DND-41 (cell line): Measurements from ENCODE around the gene ROBO2.

Source experiments
- ATAC-seq: fragments of 200-7000 bp; cut with Tn5 transposase; 3 replicates; pipeline ENCODE4 v1.9.1; 2021; ENCODE audit warnings: low read depth; ENCODE audit not compliant: insufficient read depth
- DNase-seq: peaks from one replicate; pipeline ENCODE4 v3.0.0-alpha.2; 2020
- H2AFZ ChIP-seq: 2 replicates; pipeline ENCODE4 v1.6.0; 2012; ENCODE audit warnings: low read depth, low read length
- H3K27ac ChIP-seq: 2 replicates; pipeline ENCODE4 v1.5.1; 2012; ENCODE audit warnings: low read length, inconsistent platforms
- H3K27me3 ChIP-seq: fragments of 200-600 bp; sonication (generic); 2 replicates; pipeline ENCODE4 v1.6.0; 2012; ENCODE audit warnings: low read length, mild to moderate bottlenecking, inconsistent platforms; ENCODE audit not compliant: insufficient read depth, poor library complexity
- H3K36me3 ChIP-seq: 2 replicates; pipeline ENCODE4 v1.5.1; 2012; ENCODE audit warnings: low read length, inconsistent platforms; ENCODE audit not compliant: insufficient read depth
- H3K4me1 ChIP-seq: 2 replicates; pipeline ENCODE4 v1.5.1; 2012; ENCODE audit warnings: mild to moderate bottlenecking, low read length; ENCODE audit not compliant: insufficient read depth
- H3K4me2 ChIP-seq: 2 replicates; pipeline ENCODE4 v1.6.0; 2012; ENCODE audit warnings: mild to moderate bottlenecking, moderate library complexity, low read length, inconsistent platforms; ENCODE audit not compliant: insufficient read depth
- H3K4me3 ChIP-seq, 2 experiments: fragments of 200-600 bp in 1 of 2; shearing (Covaris generic) in 1 of 2; 2 replicates each; pipeline ENCODE4 v1.5.1; 2012 to 2016; ENCODE audit warnings: inconsistent platforms in 2 of 2, low read length in 2 of 2, mild to moderate bottlenecking in 2 of 2, low read depth in 1 of 2, moderate library complexity in 1 of 2
- H3K79me2 ChIP-seq: 2 replicates; pipeline ENCODE4 v1.6.0; 2012; ENCODE audit warnings: low read length, inconsistent platforms; ENCODE audit not compliant: insufficient read depth
- H3K9ac ChIP-seq: 2 replicates; pipeline ENCODE4 v1.6.0; 2012; ENCODE audit warnings: low read depth, mild to moderate bottlenecking, inconsistent platforms, low read length, moderate library complexity
- H3K9me3 ChIP-seq: 2 replicates; pipeline ENCODE4 v1.5.1; 2012; ENCODE audit warnings: low read length, moderate library complexity, mild to moderate bottlenecking, inconsistent platforms; ENCODE audit not compliant: insufficient read depth, severe bottlenecking
- H4K20me1 ChIP-seq: 2 replicates; pipeline ENCODE4 v1.6.0; 2012; ENCODE audit warnings: low read length; ENCODE audit not compliant: insufficient read depth
- EZH2 ChIP-seq: IDR thresholded peaks from 3 replicates; pipeline ENCODE4 v1.6.1; 2012; ENCODE audit warnings: borderline replicate concordance, low read depth, mild to moderate bottlenecking, moderate library complexity, low read length, inconsistent platforms; ENCODE audit not compliant: severe bottlenecking
- TF ChIP-seq, protein P1 (sequence below): IDR thresholded peaks from 2 replicates; pipeline ENCODE4 v1.5.1; 2012; ENCODE audit warnings: borderline replicate concordance, low read length, moderate library complexity, mild to moderate bottlenecking; ENCODE audit not compliant: poor library complexity, severe bottlenecking; ENCODE audit errors: extremely low read depth

Gene ROBO2

GRCh38 chr3:77411334-77411733 is 371.4 kb downstream of the ROBO2 start:
- no peak for DNase-seq
- no peak overlapping the region for H3K4me3 ChIP-seq
- no peak overlapping the region for H2AFZ ChIP-seq
- ATAC-seq, result no peak
- H3K9ac ChIP-seq, result no peak overlapping the region
- H3K36me3 ChIP-seq, result no peaks in the 10 kb centered on the region
- TF ChIP-seq, protein P1, sequence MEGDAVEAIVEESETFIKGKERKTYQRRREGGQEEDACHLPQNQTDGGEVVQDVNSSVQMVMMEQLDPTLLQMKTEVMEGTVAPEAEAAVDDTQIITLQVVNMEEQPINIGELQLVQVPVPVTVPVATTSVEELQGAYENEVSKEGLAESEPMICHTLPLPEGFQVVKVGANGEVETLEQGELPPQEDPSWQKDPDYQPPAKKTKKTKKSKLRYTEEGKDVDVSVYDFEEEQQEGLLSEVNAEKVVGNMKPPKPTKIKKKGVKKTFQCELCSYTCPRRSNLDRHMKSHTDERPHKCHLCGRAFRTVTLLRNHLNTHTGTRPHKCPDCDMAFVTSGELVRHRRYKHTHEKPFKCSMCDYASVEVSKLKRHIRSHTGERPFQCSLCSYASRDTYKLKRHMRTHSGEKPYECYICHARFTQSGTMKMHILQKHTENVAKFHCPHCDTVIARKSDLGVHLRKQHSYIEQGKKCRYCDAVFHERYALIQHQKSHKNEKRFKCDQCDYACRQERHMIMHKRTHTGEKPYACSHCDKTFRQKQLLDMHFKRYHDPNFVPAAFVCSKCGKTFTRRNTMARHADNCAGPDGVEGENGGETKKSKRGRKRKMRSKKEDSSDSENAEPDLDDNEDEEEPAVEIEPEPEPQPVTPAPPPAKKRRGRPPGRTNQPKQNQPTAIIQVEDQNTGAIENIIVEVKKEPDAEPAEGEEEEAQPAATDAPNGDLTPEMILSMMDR, result no peak
- no peak for TF ChIP-seq EZH2
- H3K4me1 ChIP-seq, result no peaks in the 10 kb centered on the region
- H3K27me3 ChIP-seq, result no peaks in the 10 kb centered on the region
- H3K9me3 ChIP-seq, result peaks cover 4% of the 10 kb centered on the region
- H3K4me2 ChIP-seq, result no peak overlapping the region
- H4K20me1 ChIP-seq, result no peaks in the 10 kb centered on the region
- H3K27ac ChIP-seq, result no peak overlapping the region
- H3K79me2 ChIP-seq, result no peaks in the 10 kb centered on the region

DNA sequence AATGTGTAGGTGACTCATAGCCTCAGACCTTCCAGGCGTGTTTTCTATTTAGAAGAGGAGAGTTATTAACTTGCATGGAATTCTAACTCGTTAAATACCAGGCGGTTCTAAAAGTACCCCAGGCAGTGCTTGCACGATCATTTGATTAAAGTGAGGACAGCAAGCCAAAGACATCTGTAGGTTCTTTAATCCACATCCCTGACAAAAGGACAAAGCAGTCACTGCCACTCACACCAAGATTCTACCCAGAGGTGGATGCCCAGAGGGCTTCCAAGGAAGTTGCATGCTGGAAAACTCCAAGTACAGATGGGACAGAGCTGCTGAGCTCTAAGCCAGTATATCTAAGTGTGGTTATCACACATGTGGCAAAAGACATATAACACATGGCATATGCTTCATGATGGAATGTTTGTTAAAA is 372.1 kb downstream of the ROBO2 start:
- Histone ChIP-seq H3K4me3 (no peak overlapping the region), H3K27me3 (no peaks in the 10 kb centered on the region), H3K9me3 (peaks cover 4% of the 10 kb centered on the region), H3K4me2 (no peak overlapping the region), H3K36me3 (no peaks in the 10 kb centered on the region), H3K27ac (no peak overlapping the region), H3K79me2 (no peaks in the 10 kb centered on the region), H3K4me1 (no peaks in the 10 kb centered on the region), H2AFZ (no peak overlapping the region), H3K9ac (no peak overlapping the region), H4K20me1 (no peaks in the 10 kb centered on the region)
- DNase-seq (no peak), ATAC-seq (no peak)
- no peak for TF ChIP-seq EZH2
- TF ChIP-seq, protein P1, result no peak

DNA sequence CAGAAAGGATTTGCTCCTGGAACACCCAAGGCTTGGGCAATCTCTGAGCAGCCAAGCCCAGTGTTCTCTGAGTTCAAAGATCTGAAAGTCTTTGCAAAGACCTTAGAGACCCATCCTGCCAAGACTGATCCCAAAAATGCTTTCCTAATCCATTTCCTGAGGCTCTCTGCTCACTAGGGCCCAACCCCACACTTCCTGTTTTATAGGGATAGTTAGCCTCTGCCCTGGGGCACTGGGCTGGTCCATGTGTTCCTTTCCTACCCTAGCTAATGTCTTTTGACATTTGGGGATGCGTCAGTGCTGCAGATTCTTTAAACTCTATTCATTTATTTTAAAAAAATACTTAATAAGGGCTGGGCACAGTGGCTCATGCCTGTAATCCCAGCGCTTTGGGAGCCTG is 372.7 kb downstream of the ROBO2 start:
- H3K4me1 ChIP-seq, result no peaks in the 10 kb centered on the region
- ATAC-seq, result no peak
- H3K27ac ChIP-seq, result no peak overlapping the region
- H3K27me3 ChIP-seq, result no peaks in the 10 kb centered on the region
- H3K9ac ChIP-seq, result no peak overlapping the region
- no peaks in the 10 kb centered on the region for H4K20me1 ChIP-seq
- H2AFZ ChIP-seq, result no peak overlapping the region
- no peaks in the 10 kb centered on the region for H3K36me3 ChIP-seq
- H3K79me2 ChIP-seq, result no peaks in the 10 kb centered on the region
- H3K9me3 ChIP-seq, result peaks cover 4% of the 10 kb centered on the region
- H3K4me2 ChIP-seq, result no peak overlapping the region
- DNase-seq, result no peak
- TF ChIP-seq EZH2, result no peak
- TF ChIP-seq, protein P1, result no peak
- no peak overlapping the region for H3K4me3 ChIP-seq

DNA sequence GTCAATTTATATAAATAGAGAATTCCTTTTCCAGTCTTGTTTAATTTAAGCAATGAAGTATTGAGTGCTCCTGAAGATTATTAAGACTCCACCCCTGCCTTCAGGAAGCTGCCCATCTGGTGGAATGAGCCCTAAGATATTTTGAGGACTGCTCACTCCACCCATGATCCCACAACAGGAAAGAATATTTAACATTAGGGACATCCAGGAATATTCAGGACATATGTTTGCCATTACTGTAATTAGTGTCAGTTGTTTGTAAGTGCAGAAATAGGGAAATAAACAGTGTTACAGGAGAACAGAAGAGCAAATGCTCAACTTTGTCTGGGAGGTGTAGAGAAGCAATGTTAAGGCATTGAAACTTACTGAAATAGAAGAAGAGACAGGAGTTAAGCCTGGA is 375.0 kb downstream of the ROBO2 start:
- no peak for DNase-seq
- Histone ChIP-seq H3K9ac (no peak overlapping the region), H3K27me3 (no peaks in the 10 kb centered on the region), H3K79me2 (no peaks in the 10 kb centered on the region), H3K27ac (no peak overlapping the region), H3K4me1 (no peaks in the 10 kb centered on the region), H4K20me1 (no peaks in the 10 kb centered on the region), H3K36me3 (no peaks in the 10 kb centered on the region), H3K4me3 (no peak overlapping the region), H2AFZ (no peak overlapping the region), H3K4me2 (no peak overlapping the region), H3K9me3 (peaks cover 4% of the 10 kb centered on the region)
- ATAC-seq, result no peak
- TF ChIP-seq EZH2, result no peak
- TF ChIP-seq, protein P1, result no peak
